Measurements from ENCODE around the gene ANKFN1. TPM values are rescaled to one million over a fixed set of nuclear protein-coding genes. Genes with fewer than 3 reads are reported as not detected.

The ANKFN1 gene
- total RNA-seq, 1 experiment from 2014 or later = not detected

DNA sequence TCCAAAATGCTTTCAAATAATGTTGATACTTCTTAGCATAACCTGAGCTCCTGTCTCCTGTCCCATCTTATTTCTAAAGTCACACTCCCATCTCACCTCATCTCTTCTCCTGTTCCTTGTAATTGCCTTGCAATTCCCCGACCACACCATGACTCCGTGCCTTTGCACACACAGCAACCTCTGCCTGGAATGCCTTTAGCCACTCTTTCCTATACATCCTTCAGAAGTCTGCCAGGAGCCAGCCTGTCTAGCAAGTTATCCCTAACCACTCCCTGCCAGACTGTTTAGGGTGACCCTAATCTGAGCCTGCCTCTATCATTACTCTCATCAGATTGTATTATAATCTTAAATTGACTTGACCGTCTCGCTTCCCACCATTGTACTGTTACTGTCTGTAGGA is 272.2 kb downstream of the ANKFN1 start:
- TF ChIP-seq, protein P1, sequence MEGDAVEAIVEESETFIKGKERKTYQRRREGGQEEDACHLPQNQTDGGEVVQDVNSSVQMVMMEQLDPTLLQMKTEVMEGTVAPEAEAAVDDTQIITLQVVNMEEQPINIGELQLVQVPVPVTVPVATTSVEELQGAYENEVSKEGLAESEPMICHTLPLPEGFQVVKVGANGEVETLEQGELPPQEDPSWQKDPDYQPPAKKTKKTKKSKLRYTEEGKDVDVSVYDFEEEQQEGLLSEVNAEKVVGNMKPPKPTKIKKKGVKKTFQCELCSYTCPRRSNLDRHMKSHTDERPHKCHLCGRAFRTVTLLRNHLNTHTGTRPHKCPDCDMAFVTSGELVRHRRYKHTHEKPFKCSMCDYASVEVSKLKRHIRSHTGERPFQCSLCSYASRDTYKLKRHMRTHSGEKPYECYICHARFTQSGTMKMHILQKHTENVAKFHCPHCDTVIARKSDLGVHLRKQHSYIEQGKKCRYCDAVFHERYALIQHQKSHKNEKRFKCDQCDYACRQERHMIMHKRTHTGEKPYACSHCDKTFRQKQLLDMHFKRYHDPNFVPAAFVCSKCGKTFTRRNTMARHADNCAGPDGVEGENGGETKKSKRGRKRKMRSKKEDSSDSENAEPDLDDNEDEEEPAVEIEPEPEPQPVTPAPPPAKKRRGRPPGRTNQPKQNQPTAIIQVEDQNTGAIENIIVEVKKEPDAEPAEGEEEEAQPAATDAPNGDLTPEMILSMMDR (IDR thresholded peaks at IDR 0.05; ENCODE audit: unreplicated experiment) = no peak
- H3K27me3 Mint-ChIP-seq (ENCODE audit: unreplicated experiment) = peaks cover 41% of the 10 kb centered on the region
- intact Hi-C loops (cut with micrococcal nuclease; ENCODE audit: unreplicated experiment) = no loop called here
- CTCF ChIA-PET = no interaction called here
- no peak overlapping the region for H3K4me3 Mint-ChIP-seq (ENCODE audit: low read depth, unreplicated experiment)
- no TSS peak for BruUV-seq (replicated peaks)
- DNase-seq = no peak
- H3K9me3 Mint-ChIP-seq (ENCODE audit: low read depth, unreplicated experiment) = no peaks in the 10 kb centered on the region
- no peaks in the 10 kb centered on the region for H3K36me3 Mint-ChIP-seq (ENCODE audit: insufficient read depth, unreplicated experiment)
- no peak overlapping the region for H3K27ac Mint-ChIP-seq (ENCODE audit: unreplicated experiment)
- H3K4me1 Mint-ChIP-seq (ENCODE audit: low read depth, unreplicated experiment) = no peaks in the 10 kb centered on the region

DNA sequence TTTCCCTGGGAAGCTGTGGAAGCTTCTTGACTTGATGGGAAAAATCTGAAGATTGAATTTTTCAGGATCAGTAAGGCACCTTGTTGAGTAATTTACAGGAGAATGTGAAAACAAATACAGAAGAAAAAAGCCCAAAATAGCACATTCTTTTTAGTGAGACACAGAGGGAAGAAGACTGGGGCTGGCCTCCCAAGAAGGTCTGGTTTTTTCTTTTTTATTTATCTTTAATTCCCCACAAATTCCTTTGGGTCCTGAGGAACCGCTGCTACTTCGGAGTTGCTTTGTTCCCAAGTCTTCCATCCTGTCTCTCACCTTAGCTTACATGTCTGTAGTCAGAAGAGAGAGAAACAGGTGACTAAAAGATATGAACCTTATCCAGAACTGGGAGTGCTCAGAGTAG is 273.6 kb downstream of the ANKFN1 start:
- CTCF ChIA-PET = no interaction called here
- TF ChIP-seq, protein P1 (IDR thresholded peaks at IDR 0.05; ENCODE audit: unreplicated experiment) = no peak
- intact Hi-C loops (cut with micrococcal nuclease; ENCODE audit: unreplicated experiment) = no loop called here

DNA sequence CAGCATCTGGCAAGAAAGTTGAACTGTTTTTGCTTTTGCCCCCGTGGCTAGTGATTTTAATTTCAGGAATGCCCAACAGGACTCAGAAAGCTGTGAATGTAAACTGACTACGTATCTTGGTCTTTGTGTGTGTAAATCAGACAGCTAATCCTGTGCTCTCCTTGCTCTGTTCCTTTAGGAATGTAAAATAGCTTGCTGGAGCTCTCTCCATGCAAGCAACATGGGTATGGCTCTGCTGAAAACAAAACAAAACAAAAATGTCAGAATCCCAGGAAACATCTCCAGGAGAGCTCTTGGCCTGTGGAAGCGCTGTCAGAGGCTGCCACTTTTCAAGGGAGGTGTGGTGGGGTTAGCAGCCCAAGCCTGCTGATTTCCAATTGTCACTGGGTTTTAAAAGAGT is 278.5 kb downstream of the ANKFN1 start:
- TF ChIP-seq, protein P1 (IDR thresholded peaks at IDR 0.05; ENCODE audit: unreplicated experiment) = no peak
- Mint-ChIP-seq H3K36me3 (ENCODE audit: insufficient read depth, unreplicated experiment) (no peaks in the 10 kb centered on the region), H3K27ac (ENCODE audit: unreplicated experiment) (no peak overlapping the region), H3K4me3 (ENCODE audit: low read depth, unreplicated experiment) (no peak overlapping the region), H3K27me3 (ENCODE audit: unreplicated experiment) (peaks cover 17% of the 10 kb centered on the region), H3K9me3 (ENCODE audit: low read depth, unreplicated experiment) (no peaks in the 10 kb centered on the region), H3K4me1 (ENCODE audit: low read depth, unreplicated experiment) (no peaks in the 10 kb centered on the region)
- BruUV-seq (replicated peaks) = no TSS peak
- CTCF ChIA-PET = no interaction called here
- intact Hi-C loops (cut with micrococcal nuclease; ENCODE audit: unreplicated experiment) = no loop called here
- DNase-seq = no peak

More for the DNA sequence above, 273.6 kb downstream of the ANKFN1 start:
- no peaks in the 10 kb centered on the region for H3K9me3 Mint-ChIP-seq (ENCODE audit: low read depth, unreplicated experiment)
- BruUV-seq (replicated peaks) = no TSS peak
- H3K27ac Mint-ChIP-seq (ENCODE audit: unreplicated experiment) = no peak overlapping the region
- DNase-seq = no peak
- no peaks in the 10 kb centered on the region for H3K4me1 Mint-ChIP-seq (ENCODE audit: low read depth, unreplicated experiment)
- no peaks in the 10 kb centered on the region for H3K36me3 Mint-ChIP-seq (ENCODE audit: insufficient read depth, unreplicated experiment)
- H3K27me3 Mint-ChIP-seq (ENCODE audit: unreplicated experiment) = peaks cover 41% of the 10 kb centered on the region
- no peak overlapping the region for H3K4me3 Mint-ChIP-seq (ENCODE audit: low read depth, unreplicated experiment)

GRCh38 chr17:56432443-56432842 is 279.2 kb downstream of the ANKFN1 start:
- CTCF ChIA-PET = no interaction called here
- Mint-ChIP-seq H3K9me3 (ENCODE audit: low read depth, unreplicated experiment) (no peaks in the 10 kb centered on the region), H3K4me1 (ENCODE audit: low read depth, unreplicated experiment) (no peaks in the 10 kb centered on the region), H3K4me3 (ENCODE audit: low read depth, unreplicated experiment) (no peak overlapping the region), H3K27ac (ENCODE audit: unreplicated experiment) (no peak overlapping the region), H3K36me3 (ENCODE audit: insufficient read depth, unreplicated experiment) (no peaks in the 10 kb centered on the region), H3K27me3 (ENCODE audit: unreplicated experiment) (peaks cover 22% of the 10 kb centered on the region)
- TF ChIP-seq, protein P1 (IDR thresholded peaks at IDR 0.05; ENCODE audit: unreplicated experiment) = no peak
- intact Hi-C loops (cut with micrococcal nuclease; ENCODE audit: unreplicated experiment) = no loop called here
- no peak for DNase-seq
- no TSS peak for BruUV-seq (replicated peaks)

All from Calu3 (cell line).